GM12891 (cell line): ENCODE measurements around the gene ARHGEF11.

Source experiments
- DNase-seq: peaks from one replicate; pipeline ENCODE4 v3.0.0; 2011; ENCODE audit warnings: low spot score; ENCODE audit not compliant: insufficient read length
- FAIRE-seq: peaks from 2 replicates; lab custom pipeline; 2011; peaks lifted over from hg19 to GRCh38; lab: Jason Lieb, UNC
- PAX5 ChIP-seq: IDR thresholded peaks from 2 replicates; pipeline ENCODE4 v1.6.1; 2011; ENCODE audit warnings: low read length, moderate library complexity, mild to moderate bottlenecking; ENCODE audit not compliant: insufficient read depth, severe bottlenecking
- POLR2A ChIP-seq: IDR thresholded peaks from 2 replicates; pipeline ENCODE4 v1.6.1; 2011; ENCODE audit warnings: low read depth, low read length, control low read depth
- POLR2AphosphoS5 ChIP-seq: IDR thresholded peaks from 2 replicates; pipeline ENCODE4 v1.6.1; 2011; ENCODE audit warnings: low read depth, low read length, control low read depth
- POU2F2 ChIP-seq: IDR thresholded peaks from 2 replicates; pipeline ENCODE4 v1.6.1; 2011; ENCODE audit warnings: low read depth, mild to moderate bottlenecking, control low read depth, low read length, moderate library complexity
- SPI1 ChIP-seq: IDR thresholded peaks from 2 replicates; pipeline ENCODE4 v1.6.1; 2011; ENCODE audit warnings: low read depth, low read length, control low read depth
- TAF1 ChIP-seq: IDR thresholded peaks from 2 replicates; pipeline ENCODE4 v1.6.1; 2011; ENCODE audit warnings: low read depth, low read length, control low read depth

Gene ARHGEF11

DNA sequence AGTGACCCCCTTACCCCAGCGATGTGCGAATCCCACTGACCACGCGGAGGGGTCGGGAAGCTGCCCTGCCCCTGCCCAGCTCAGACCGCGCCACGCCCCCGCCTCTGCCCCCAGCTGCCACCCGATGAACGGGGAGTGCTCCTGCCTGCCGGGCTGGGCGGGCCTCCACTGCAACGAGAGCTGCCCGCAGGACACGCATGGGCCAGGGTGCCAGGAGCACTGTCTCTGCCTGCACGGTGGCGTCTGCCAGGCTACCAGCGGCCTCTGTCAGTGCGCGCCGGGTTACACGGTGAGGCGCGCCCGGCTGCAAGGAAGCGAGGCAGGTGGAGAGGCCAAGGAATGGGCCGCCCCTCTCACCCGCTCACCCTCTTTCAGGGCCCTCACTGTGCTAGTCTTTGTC is 137.0 kb downstream of the ARHGEF11 start:
- DNase-seq (no peak), FAIRE-seq (no peak)
- TF ChIP-seq PAX5 (no peak), POLR2AphosphoS5 (no peak), POU2F2 (no peak), POLR2A (no peak), SPI1 (no peak), TAF1 (no peak)

DNA sequence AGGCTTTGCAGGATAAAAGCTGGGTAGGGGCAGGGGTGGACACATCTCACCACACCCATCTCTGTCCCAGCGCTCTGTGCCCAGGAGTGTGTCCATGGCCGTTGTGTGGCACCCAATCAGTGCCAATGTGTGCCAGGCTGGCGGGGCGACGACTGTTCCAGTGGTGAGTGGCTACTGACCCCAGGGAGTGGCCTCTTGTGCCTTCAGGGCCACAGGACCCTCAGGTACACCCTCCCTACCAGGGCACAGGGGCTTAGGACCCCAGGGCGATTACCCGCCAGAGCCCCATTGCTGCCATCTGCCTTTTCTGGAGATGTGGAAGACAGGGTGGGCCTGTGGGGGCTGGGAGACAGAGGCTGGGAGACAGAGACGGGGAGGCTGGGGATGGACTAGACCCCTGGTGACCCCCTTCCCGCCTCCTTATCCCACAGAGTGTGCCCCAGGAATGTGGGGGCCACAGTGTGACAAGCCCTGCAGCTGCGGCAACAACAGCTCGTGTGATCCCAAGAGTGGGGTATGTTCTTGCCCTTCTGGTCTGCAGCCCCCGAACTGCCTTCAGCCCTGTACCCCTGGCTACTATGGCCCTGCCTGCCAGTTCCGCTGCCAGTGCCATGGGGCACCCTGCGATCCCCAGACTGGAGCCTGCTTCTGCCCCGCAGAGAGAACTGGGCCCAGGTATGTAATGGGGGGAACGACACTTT is 139.2 kb downstream of the ARHGEF11 start:
- DNase-seq (no peak), FAIRE-seq (no peak)
- TF ChIP-seq SPI1 (no peak), POLR2AphosphoS5 (no peak), TAF1 (no peak), POLR2A (no peak), PAX5 (no peak), POU2F2 (no peak)

DNA sequence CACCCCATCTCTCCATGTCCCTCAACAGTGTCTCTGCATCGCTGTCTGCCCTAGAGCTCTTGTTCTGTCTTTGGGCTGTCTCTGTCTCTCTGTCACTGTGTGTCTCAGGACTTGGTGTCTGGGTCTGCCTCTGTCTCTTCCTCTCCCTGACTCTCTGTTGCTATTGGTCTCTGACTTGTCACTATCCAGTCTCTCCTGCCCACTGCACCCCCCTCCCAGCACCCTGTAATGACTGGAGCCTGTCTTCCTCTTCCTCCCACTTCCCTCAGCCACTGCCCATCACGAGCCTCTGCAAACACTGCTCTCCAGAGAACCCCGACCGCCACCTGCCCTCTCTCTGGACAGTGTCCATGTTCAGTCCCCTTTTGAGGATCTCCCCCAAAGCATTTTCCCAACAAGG is 139.9 kb downstream of the ARHGEF11 start:
- no peak for FAIRE-seq
- DNase-seq: no peak
- TF ChIP-seq POU2F2 (no peak), POLR2A (no peak), SPI1 (no peak), PAX5 (no peak), TAF1 (no peak), POLR2AphosphoS5 (no peak)

DNA sequence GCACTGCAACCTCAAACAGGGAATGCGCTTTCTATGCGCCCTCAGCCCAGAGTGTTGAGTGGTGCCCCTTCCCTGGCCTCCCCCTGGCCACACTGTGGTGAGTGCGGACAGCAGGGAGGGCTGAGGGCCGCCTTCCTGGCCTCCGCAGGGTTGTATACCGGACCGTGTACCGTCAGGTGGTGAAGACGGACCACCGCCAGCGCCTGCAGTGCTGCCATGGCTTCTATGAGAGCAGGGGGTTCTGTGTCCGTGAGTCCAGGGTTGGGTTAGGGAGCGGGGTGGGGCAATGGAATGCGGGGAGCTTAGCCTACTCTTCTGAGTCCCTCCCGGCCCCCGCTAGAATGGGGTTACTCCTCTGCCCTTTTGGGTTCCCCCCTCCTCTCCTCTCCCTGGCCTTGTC is 140.4 kb downstream of the ARHGEF11 start:
- no peak for FAIRE-seq
- DNase-seq: no peak
- TF ChIP-seq POU2F2 (no peak), SPI1 (no peak), PAX5 (no peak), TAF1 (no peak), POLR2A (no peak), POLR2AphosphoS5 (no peak)

DNA sequence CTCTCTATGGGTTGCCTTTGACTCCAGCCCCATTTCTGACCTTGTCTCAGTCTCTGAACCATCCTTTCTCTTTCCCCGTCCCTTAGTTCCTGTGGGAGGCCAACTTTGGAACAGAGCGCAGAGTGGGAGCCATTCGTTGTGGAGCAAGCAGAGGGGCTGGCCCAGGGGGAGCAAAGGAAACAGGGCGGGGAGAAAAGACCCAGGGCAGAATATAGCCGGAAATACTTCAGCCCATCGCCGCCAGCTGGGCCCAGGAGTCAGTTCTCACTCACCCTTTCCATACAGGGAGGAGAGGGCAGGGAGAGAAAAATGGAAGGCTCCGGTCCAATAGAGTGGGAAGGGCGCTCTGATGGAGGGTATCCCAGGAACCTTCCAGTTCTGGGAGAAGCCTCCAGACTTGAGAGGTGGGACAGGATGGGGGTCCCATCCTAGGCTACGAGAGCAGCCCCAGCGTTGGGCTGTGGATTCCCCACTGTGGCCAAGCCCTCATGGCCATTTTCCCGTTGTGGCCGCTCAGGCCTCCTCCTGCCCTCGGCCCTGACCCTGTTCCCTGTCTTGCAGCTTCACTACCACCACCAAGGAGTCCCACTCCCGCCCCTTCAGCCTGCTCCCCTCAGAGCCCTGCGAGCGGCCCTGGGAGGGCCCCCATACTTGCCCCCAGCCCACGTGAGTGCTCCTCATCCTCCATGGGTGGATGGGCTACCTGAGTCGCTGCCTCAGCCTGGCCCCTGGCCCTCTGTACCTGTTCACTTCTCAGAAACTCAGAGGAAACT is 141.2 kb downstream of the ARHGEF11 start:
- FAIRE-seq: no peak
- TF ChIP-seq POLR2AphosphoS5 (no peak), TAF1 (no peak), POLR2A (no peak), PAX5 (no peak), POU2F2 (no peak), SPI1 (no peak)
- no peak for DNase-seq

DNA sequence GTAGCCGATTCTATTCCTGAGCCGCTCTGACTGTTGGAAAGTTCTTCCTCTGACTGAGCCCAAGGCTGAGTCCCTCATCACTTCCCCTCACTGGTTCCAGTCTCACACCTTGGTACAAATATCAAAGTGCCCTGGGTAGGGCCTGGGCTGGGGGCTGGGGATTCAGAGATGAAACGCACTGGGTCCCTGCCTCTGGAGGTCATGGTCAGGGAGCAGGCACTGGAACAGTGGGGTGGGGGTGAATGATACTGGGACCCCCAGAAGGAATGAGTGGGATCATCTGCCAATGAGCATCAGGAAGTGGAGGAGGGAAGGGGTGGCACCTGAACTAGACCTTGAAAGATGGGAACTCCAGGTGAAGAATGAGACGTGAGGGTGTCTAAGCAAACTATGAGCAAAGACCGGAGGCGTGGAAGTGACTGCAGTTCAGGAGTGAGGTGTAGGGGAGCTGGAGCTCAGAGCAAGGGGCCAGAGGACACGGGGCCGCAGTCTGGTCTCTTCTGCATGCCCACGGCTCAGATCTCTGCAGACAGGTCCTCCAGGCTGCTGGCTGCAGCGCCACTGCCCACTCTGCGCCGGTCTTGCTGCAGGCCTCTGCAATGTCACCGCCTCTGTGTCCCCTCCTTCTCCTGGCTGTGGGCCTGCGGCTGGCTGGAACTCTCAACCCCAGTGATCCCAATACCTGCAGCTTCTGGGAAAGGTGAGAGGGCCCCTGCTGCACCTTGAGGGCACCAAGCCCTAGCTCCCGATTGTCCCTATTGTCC is 142.0 kb downstream of the ARHGEF11 start:
- DNase-seq: no peak
- TF ChIP-seq SPI1: no peak
- no peak for TF ChIP-seq POLR2A
- no peak for TF ChIP-seq POLR2AphosphoS5
- no peak for TF ChIP-seq PAX5
- TF ChIP-seq TAF1: no peak
- TF ChIP-seq POU2F2: no peak
- no peak for FAIRE-seq

DNA sequence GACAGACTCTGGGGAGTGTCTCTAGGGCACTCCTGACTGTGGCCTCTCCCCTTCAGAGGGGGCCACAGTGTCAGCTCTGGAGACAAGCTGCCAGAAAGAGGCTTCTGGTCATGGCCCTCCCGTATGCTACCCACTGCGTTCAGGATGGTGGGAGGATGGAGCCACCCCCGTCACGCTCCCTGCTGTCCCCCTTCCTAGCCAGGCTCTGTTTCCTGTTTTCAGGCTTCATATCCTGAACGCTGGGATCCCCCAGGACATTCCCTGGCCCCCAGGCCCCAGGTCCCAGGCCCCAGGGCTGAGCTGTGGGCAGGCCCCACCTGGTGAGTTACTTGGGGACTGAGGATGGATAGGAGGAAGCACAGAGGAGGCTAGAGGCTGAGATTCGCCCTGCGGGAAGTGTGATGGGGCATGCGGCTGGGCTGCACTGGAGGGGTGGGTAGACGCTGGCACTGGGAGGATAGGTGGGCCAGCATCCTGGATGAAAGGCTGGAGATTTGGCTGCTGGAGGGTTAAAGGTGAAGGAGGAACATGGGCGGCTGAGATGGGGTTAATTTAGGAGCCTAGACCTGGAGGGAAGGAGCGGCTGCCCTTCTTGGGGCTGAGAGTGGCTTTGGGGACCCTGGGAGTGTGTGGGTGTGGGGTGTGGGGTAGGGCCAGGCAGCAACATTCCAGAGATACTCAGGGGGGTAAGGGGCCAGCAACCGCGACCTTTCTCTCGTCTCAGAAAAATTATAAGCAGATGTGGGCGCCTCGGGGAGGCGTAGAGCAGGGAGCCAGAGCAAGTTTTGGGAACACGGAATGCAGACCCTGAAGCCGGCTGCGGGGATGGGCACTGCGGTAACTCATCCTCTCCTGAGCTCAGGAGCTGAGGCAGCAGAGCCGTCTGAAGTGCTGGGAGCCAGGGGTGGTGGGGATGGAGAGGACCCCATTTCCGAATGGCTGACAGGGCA is 143.3 kb downstream of the ARHGEF11 start:
- no peak for TF ChIP-seq POLR2AphosphoS5
- no peak for TF ChIP-seq POLR2A
- no peak for TF ChIP-seq PAX5
- TF ChIP-seq POU2F2: no peak
- no peak for TF ChIP-seq SPI1
- TF ChIP-seq TAF1: no peak
- FAIRE-seq (no peak), DNase-seq (no peak)

DNA sequence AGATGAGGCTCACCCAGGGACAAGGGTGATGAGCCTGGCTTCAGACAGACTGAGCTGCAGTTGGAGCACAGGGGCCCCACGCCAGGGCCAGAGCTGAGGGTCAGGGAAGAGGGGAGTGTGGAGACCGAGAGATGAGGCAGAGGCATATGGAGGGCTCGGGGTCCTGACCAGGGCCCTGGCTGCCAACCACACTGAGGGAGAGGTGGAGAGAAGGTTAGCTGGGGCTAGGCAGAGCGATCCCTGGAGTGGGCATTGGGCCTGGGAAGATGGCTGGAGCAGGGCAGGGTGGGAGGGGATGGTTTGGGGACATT is 144.0 kb downstream of the ARHGEF11 start:
- no peak for DNase-seq
- no peak for FAIRE-seq
- TF ChIP-seq POU2F2: no peak

DNA sequence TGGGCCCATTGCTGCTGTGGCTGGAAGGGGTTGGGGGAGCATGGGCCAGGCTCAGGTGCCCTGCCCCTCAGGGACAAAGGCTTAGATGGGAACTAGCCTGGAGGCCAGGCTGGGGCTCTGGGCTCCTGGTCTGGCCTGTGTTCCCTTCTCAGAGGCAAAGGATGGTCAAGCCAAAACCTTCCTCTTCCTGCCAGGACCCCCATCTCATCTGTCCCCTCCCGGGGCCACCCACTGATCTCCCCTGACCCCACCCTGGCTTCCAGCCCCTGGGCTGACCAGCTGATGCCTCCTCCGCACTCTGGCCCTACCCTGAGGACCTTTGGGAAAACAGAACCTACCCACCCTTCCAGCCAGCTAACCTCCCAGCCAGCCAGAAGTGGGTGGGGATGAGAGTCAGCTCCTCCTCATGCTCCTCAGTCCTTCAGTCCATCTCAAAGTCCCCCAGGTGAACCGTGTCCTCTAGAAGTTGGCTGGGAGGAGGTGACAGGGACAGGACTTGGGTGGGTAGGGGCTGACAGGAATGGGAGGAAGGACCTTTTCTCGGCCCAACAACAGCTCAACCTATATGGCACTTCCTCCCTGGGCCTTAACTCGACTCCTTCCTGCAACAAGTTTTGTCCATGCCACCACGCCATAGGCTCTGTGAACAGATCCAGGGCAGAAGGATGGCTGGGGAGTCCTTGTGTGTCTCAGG is 144.5 kb downstream of the ARHGEF11 start:
- DNase-seq (no peak), FAIRE-seq (no peak)
- no peak for TF ChIP-seq TAF1
- no peak for TF ChIP-seq POLR2AphosphoS5
- TF ChIP-seq POU2F2: no peak
- TF ChIP-seq SPI1: no peak
- TF ChIP-seq PAX5: no peak
- TF ChIP-seq POLR2A: no peak
